ENCODE data around the gene C12orf76. TPM values are rescaled to one million over a fixed set of nuclear protein-coding genes. Genes with fewer than 3 reads are reported as not detected.

The C12orf76 gene
- total and polyA plus RNA-seq, 10 of the 15 experiments (the other 5 are each of a cell fraction or from before 2014, with no cell fraction given) = 3.6 to 20.4 (median 10.7) TPM

- TF ChIP-seq CEBPZ (IDR thresholded peaks at IDR 0.05; ENCODE audit: low read depth, low read length) = no peak
- TF ChIP-seq GABPA (IDR thresholded peaks at IDR 0.05; ENCODE audit: low read depth) = 0 out of 2 replicates have a peak, but pooled peaks have one; percentile 29
- no peak for TF ChIP-seq CHD2 (IDR thresholded peaks at IDR 0.05; ENCODE audit: borderline replicate concordance, low read depth, low read length)
- no peak for TF ChIP-seq HCFC1 (IDR thresholded peaks at IDR 0.05; ENCODE audit: low read length)
- TF ChIP-seq MEF2B (IDR thresholded peaks at IDR 0.05; ENCODE audit: partially characterized antibody, poor library complexity, severe bottlenecking) = peak; percentile 92
- TF ChIP-seq YY1 (IDR thresholded peaks at IDR 0.05; ENCODE audit: low read depth, low read length) = peak; percentile 97
- TF ChIP-seq EP300 (IDR thresholded peaks at IDR 0.05; ENCODE audit: borderline replicate concordance in 1 of 2, control insufficient read depth in 1 of 2, low read depth in 2 of 2, low read length in 2 of 2) = 0 out of 4 replicates have a peak, but pooled peaks of 1 of the 2 experiments have one; percentile 33
- no peak for TF ChIP-seq ELK1 (IDR thresholded peaks at IDR 0.05; ENCODE audit: low read depth, low read length)
- TF ChIP-seq ATF7 (IDR thresholded peaks at IDR 0.05; ENCODE audit: low read depth) = peak; percentile 75
- no peak for TF ChIP-seq MYC (IDR thresholded peaks at IDR 0.05; ENCODE audit: insufficient read depth, insufficient read length, insufficient replicate concordance, low read length, severe bottlenecking)
- TF ChIP-seq SKIL (IDR thresholded peaks at IDR 0.05; ENCODE audit: low read depth, poor library complexity, severe bottlenecking) = peak; percentile 68
- TF ChIP-seq, protein P1, sequence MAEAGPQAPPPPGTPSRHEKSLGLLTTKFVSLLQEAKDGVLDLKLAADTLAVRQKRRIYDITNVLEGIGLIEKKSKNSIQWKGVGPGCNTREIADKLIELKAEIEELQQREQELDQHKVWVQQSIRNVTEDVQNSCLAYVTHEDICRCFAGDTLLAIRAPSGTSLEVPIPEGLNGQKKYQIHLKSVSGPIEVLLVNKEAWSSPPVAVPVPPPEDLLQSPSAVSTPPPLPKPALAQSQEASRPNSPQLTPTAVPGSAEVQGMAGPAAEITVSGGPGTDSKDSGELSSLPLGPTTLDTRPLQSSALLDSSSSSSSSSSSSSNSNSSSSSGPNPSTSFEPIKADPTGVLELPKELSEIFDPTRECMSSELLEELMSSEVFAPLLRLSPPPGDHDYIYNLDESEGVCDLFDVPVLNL (IDR thresholded peaks at IDR 0.05; ENCODE audit: low read depth, low read length) = no peak
- TF ChIP-seq, protein P2, sequence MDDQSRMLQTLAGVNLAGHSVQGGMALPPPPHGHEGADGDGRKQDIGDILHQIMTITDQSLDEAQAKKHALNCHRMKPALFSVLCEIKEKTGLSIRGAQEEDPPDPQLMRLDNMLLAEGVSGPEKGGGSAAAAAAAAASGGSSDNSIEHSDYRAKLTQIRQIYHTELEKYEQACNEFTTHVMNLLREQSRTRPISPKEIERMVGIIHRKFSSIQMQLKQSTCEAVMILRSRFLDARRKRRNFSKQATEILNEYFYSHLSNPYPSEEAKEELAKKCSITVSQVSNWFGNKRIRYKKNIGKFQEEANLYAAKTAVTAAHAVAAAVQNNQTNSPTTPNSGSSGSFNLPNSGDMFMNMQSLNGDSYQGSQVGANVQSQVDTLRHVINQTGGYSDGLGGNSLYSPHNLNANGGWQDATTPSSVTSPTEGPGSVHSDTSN (IDR thresholded peaks at IDR 0.05; ENCODE audit: insufficient replicate concordance, low read depth, low read length) = no peak
- TF ChIP-seq ZBTB33 (IDR thresholded peaks at IDR 0.05) = no peak
- no peak for TF ChIP-seq JUND (IDR thresholded peaks at IDR 0.05; ENCODE audit: low read depth, low read length)
- no peak for TF ChIP-seq CHD1 (IDR thresholded peaks at IDR 0.05; ENCODE audit: low read depth, low read length)
Observed at GRCh38 chr12:110079477-110080400, 31.4 kb upstream of the C12orf76 start (continued).

Data from GM12878 (cell line).